GM18909 (cell line): Measurements from ENCODE around the gene ZIC5.
A peak's percentile ranks its signal among the peaks of the same experiment; 100 is the strongest.

Experiments
- ATAC-seq: cut with Tn5 transposase; IDR thresholded peaks from one replicate; pipeline ENCODE4 v1.9.1; 2021; ENCODE audit warnings: mild to moderate bottlenecking; ENCODE audit not compliant: unreplicated experiment, poor library complexity

Gene ZIC5

DNA sequence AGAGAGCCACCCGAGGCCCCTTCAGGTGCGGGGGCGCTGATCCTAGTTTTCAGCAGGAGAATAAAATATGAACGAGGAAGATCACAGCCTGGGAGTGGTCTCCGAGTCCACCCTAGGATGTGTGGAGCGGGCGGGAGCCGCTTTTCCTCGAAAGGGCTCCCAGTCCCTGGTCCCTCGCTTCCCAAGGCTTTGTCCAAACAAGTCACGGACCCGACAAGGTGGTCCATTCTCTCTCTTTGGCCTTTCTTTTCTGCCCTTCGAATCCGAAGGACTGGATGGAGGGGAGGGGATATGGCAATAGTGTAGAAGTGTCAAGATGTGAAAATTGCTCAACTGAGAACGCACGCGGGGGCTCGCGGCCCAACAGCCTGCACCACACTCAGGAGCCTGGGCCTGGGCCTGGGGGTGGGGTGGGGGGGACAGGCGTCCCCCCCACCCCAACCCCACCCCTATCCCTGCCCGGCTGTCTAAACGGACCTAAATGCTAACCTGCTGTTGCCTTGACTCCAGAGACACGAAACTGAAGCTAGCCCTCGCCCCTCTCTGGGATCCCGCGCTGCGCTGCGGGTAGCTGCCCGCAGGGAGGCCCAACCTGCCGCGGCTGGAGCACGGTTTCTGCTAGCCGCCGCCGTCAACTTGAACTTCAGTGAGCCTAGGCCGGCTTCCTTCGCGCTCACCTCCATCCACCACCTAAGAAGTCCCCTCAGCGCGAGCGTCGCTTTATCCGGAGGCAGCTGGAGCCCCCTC is 17.1 kb upstream of the ZIC5 start:
- ATAC-seq: no peak

DNA sequence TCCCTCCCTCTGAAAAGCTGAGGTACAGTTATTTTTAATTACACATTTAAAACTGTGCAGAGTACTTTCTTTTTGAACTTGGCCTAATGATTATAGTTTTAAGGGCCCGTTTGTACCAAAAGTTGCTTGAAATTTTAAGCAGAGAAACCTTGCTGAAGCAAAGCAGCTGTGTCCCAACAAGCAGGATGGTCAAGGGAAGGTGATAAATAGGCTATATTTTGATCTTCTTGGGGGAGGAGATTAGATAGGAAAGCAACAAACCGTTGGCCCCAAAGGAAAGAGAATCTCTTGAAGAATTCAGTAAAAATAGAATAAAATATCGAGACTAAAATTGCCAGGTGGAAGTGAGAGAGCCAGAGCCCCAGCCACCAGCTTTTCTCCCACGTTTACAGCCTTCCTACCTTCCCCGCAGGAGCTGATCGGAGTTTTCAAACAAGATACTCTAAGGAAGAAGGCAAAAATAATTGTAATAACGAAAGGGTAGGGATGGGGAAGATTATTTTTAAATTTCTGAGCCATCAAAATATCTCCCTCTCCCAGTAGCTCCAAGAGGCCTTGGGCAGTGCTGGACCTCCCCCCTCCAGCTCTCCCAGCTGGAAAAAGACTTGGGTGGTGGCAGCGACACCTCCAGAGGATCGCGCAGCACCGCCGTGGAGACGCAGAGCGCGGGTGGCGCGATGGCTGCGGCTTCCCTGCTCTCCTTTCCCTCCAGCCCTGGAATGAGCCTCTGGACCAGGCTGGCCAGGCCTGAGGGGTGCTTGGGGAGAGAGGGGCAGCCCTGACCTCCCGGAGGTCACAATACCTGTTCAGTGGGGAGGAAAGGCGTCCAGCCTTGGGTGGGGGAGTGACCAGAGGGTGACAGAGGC is 15.8 kb upstream of the ZIC5 start:
- no peak for ATAC-seq

DNA sequence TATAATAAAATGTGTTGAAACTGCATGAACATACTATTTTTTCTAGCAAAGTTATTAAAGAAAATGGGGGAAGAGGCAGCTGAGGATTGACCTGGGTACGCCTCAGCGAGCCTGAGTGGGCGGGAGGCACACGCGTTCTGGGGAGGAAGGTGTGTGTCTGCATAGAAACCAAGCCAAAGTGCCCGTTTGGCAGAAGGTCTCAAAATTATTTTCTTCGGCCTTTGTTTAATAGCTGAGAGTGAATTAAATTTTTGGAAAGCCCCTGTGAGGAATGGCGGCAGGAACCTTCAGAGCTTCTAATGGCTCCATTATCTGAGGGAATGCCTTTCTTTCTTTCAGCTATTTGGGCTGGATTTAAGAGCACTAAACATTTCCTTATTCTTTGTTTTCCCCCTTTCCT is 15.2 kb upstream of the ZIC5 start:
- ATAC-seq: no peak

DNA sequence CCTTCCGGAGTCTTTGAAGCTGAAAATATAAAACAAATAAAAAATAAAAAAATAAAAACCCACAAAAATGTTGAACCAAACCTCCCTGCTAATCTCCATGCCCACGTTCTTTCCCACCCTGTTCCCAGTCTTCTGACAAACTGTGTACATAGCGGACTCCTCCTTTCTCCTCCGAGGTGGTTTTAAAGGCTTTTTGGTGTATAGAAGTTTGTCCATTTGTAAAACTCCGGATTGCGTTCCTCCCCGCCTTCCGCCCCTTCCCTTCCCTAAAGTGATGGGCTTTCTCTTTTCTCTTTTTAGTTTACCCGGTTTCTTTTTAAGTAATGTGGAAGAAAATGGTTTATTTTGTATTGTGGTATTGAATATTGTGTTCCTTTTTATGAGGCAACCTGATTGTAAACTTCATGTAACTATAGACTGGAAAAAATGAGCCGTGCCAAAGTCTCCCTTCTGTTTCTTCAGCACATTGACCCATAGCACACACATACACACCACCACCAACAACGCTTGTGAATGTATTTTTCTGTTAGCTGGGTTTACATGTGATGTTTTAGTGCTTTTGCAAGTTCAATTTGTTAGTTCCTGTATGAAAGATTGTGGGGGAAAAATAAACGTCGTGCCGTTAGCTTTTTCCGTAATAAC is 14.4 kb upstream of the ZIC5 start:
- no peak for ATAC-seq

DNA sequence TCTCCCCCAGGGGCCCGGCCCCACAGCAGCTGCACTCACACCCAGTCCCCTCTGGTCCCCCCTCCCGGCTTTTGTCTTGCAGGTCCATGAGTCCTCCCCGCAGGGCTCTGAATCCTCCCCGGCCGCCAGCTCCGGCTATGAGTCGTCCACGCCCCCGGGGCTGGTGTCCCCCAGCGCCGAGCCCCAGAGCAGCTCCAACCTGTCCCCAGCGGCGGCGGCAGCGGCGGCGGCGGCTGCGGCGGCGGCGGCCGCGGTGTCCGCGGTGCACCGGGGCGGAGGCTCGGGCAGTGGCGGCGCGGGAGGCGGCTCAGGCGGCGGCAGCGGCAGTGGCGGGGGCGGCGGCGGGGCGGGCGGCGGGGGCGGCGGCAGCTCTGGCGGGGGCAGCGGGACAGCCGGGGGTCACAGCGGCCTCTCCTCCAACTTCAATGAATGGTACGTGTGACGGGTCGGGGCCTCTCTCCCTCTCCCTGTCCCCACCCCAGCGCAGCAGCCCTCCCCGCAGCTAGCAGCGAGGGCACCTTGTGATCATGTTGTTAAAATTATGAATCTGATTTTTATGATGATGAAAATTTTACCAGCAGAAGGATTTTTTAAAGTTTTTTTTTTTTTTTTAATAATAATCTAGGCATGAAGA is 13.8 kb upstream of the ZIC5 start:
- ATAC-seq: no peak

DNA sequence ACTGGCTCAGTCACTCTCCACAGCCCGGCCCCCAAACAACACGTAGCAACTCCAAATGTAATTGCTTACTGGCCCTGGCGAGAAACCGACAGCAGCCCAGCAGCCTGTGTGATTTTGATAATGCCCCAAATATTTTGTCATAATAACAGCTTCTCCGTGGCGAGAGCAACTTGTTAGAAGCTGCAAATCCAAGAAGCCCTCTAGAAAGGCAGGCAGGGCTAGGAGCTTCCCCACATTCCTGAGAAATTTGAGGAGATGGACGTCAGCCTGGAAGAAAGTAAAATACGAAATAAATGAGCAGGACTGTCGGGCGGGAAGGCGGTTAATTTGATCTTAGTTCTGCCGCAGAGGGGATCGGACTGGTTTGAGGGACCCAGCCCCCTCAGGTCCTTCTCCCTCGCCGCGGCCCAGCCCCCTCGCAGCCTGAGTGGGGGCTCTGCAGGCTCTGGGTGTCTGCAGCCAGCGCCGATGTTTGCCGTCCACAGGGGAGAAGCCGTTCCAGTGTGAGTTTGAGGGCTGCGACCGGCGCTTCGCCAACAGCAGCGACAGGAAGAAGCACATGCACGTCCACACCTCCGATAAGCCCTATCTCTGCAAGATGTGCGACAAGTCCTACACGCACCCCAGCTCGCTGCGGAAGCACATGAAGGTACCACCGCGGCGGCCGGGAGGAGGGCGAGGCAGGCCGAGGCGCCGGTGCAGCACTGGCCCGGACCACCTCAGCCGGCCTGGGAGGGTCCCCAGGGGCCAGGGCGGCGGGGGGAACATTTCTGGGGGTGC is 13.1 kb upstream of the ZIC5 start:
- no peak for ATAC-seq

DNA sequence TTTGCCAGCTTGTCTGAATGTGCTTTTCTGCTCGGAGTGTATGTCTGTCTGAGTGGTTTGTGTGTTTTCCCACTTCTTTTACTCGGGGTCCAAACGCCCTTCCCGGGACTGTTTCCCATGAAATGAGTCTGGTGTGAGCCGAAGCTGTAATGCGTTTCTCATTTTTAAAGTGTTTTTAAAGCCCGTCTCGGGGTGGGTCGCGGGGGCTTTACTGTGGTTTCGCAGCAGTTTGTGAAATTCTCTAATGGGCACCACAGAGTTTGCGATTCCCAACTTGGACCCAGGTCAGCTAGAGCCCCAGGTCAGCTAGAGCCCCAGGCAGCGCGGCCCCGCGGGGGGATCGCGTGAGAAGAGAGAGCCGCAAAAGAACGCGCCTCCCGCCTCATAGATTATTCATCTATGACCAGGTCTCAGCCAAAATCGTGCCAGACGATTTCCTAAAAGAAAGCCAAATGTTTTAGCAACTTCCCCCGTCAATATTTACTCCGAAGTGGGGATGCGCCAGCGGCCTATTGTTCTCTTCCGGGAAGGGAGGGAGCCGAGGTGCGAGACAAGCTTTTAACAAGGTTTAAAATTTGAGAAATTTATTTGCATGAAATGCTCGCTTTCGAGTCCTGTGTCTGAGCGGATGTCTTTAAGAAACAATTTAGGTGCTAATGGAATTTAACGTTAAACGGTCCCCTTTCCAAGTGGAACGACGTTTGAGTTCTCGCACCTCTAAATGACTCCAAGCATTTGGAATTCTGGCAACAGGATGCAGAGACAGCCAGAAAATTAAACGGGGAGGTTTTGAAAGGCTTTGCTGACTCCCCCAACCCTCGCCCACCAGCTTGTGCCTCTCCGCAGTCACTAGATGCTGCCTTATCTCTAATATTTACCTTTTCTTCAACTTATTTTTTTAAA is 12.2 kb upstream of the ZIC5 start:
- no peak for ATAC-seq

DNA sequence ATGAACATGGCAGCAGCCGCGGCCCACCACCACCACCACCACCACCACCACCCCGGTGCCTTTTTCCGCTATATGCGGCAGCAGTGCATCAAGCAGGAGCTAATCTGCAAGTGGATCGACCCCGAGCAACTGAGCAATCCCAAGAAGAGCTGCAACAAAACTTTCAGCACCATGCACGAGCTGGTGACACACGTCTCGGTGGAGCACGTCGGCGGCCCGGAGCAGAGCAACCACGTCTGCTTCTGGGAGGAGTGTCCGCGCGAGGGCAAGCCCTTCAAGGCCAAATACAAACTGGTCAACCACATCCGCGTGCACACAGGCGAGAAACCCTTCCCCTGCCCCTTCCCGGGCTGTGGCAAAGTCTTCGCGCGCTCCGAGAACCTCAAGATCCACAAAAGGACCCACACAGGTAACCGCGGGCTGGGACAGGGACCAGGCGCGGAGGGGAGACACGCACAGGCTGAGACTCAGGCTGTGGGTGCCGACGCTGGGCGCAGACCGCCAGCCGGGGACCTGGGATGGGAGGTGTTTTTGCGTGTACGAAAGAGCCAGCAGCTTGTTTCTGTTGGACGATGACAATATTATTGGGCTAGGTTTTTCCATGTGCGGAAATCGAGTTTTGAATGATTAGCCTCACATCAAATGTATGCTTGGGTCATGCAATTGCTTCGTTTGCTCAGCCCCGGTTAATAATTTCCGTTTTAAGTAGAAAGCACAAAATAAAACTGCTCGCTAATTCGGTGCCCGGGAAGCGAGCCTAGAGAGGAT is 11.3 kb upstream of the ZIC5 start:
- ATAC-seq: no peak

DNA sequence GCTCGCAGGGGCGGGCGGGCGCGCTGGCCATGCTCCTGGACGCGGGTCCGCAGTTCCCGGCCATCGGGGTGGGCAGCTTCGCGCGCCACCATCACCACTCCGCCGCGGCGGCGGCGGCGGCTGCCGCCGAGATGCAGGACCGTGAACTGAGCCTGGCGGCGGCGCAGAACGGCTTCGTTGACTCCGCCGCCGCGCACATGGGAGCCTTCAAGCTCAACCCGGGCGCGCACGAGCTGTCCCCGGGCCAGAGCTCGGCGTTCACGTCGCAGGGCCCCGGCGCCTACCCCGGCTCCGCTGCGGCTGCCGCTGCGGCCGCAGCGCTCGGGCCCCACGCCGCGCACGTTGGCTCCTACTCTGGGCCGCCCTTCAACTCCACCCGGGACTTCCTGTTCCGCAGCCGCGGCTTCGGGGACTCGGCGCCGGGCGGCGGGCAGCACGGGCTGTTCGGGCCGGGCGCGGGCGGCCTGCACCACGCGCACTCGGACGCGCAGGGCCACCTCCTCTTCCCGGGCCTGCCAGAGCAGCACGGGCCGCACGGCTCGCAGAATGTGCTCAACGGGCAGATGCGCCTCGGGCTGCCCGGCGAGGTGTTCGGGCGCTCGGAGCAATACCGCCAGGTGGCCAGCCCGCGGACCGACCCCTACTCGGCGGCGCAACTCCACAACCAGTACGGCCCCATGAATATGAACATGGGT is 10.6 kb upstream of the ZIC5 start:
- ATAC-seq: no peak

DNA sequence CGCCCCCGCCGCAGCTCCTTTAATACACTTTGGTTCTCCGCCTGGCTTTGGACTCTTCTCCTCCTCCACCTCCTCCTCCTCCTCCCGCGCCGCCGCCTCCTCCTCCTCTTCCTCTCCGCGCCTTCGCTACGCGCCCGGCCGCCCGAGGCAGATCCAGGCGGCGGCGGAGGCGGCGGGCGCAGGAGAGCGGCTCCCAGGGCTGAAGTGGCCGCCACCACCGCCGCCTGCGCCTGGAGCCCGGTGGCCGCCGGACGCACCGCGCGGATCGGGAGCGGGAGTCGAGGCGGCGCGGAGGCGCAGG is 10.1 kb upstream of the ZIC5 start, which contains the start of gene ZIC2:
ZIC2 (plus strand) TSS at position 50 of the 301 bp plus-strand sequence. CDS start 281 bp downstream, outside the sequence.
- ATAC-seq: no peak

DNA sequence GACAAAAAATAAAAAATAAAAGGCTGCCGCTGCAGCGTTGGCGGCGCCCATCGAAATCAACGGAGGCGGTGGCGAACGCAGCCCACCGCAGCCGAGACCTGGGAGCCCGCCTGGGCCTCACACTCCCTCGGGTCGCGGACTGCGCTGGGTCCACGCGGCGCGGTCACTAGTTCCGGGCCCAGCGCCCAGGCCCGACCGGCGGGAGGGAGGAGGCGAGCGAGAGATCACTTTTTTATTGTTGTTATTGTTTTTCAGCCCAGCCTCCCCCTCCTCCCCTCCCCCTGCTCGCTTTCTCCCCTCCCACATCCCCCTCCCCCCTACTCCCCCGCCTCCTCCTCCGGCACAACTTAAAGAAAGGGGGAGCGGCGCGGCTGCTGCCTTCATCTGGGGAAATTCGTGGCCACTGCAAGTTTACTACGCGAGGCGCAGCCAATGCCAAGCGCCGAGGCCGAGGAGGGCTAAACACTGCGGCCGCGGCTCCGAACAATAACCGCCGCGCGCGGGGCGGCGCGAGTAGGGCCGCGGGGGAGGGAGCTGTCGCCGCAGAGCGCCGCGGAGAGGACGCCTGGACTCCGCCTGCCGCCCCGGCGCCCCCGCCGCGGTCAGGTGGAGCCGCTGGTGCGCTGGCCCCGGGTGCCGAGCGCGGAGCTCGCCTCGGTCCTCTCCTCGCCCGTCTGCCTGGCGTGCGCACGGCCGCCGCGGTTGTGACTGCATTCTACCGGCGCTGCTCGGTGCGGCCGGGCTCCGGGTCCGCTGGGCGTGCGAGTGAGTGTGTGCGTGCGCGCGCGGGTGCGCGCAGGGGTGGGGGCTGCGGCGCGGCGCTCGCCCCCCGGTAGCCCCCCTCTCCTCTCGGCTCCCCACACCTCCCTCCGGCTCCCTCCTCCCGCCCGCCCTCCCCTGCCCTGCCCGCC is 9.5 kb upstream of the ZIC5 start:
- ATAC-seq: peak; percentile 46

DNA sequence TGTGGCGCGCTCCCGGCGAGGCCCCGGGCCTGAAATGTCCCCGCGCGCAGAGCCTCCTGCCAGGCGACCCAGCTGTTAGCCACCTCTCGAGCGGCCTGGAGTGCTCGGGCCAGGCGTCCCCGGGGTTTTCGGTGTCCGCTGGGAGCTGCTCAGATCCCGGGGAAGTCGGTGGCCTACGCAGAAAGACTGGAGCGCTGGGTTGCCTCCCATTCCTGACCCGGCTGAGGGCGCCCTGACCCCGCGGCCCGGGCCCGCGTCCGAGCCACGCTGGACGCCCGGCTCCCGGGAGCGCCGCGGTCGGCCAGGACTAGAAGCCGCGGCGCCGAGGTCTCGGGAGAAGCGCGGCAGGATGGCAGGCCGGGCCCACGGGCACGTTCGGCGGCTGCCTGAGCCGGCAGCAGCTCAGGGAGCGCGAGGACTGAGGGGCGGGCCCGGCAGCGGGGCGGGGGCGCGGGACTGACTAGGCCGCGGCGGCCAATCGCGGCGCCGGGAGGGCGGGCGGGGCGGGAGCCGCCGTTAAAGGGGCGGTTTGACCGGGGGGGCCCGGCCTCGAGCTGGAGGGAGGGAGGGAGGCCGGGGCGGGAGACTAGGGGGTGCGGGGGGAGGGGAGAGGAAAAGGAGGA is 8.7 kb upstream of the ZIC5 start:
- peak; percentile 64 for ATAC-seq

DNA sequence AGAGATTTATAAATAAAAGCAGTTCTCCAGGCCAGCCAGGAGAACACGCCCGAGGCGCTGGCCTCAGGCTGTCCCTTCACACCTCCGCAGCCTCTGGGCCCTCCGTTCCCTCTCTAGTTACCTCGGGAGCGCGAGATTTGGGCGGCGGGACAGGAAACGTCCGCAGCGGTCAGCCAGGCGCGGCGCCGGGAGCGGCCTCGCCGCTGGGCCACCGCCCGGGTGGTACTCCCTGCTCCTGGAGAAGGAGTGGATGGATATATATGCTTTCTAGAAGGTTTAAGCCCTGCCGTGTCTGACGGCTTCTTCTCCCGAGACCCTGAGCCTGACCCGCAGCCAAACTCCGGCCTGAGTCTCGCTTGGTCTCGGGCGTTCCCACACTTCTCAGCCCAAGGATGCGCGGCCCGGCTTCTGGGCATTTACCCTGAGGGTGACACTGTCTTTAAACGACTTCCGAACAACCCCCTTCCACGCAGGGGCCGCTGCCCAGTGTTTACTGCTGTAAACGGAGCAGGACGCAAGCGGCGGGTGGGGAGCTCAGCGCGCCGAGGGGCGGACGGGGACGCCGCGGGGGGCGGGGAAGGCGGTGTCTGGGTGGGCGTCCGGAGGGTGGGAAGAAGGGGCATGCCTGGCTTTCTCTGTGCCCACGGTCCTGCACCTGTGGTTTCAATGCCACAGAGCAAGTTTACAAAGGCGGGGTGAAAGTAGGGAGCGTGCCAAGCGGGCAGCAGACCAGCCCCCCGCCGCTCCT is 8.1 kb upstream of the ZIC5 start:
- ATAC-seq: no peak

- ATAC-seq: no peak
Measured at GRCh38 chr13:99978799-99979452, 7.4 kb upstream of the ZIC5 start.
